HFF-Myc (cell line): Measurements from ENCODE around the gene NFKB1.
A peak's percentile ranks its signal among the peaks of the same experiment; 100 is the strongest.

Experiments
- DNase-seq: peaks from one replicate; pipeline ENCODE4 v3.0.0-alpha.2; 2011; ENCODE audit warnings: low read depth; ENCODE audit errors: extremely low read depth
- H3K4me3 ChIP-seq: replicated peaks from 2 replicates; pipeline ENCODE4 v1.5.1; 2011; ENCODE audit warnings: low read depth, mild to moderate bottlenecking, control low read depth, low read length
- TF ChIP-seq, protein P1 (sequence below): IDR thresholded peaks from 2 replicates; pipeline ENCODE4 v1.5.1; 2012; ENCODE audit warnings: mild to moderate bottlenecking, low read depth, low read length, control low read depth; ENCODE audit errors: missing control alignments

NFKB1 gene

DNA sequence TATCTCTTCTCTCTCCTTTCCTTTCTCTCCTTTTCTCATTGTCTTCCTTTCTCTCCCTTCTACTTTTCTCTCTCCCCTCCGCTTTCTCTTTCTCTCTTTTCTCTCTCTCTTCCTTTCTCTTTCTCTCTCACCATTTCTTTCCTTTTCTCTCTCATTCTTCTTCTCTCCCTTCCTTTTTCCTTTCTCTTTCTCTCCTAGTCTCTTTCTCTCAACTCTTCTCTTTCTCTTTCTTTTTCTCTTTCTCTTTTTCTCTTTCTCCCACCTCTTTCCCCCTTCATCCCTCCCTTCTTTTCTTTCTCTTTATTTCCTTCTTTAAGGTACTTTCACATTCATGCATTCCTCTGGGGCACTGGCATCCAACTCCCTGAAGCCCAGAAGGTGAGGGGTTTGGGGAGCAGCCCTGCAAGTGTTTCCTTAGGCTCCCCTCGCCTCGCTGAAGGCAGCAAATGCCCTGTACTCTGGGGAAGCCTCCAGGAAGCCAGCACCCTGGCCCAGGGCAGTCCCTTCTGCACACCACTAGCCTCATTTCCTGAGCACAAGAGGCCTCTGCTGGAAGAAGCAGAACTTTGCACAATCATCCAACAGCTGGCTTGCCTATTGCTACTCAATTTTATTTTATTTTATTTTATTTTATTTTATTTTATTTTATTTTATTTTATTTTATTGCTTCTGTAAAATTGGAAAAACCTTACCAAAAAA is 124.2 kb downstream of the NFKB1 start:
- TF ChIP-seq, protein P1, sequence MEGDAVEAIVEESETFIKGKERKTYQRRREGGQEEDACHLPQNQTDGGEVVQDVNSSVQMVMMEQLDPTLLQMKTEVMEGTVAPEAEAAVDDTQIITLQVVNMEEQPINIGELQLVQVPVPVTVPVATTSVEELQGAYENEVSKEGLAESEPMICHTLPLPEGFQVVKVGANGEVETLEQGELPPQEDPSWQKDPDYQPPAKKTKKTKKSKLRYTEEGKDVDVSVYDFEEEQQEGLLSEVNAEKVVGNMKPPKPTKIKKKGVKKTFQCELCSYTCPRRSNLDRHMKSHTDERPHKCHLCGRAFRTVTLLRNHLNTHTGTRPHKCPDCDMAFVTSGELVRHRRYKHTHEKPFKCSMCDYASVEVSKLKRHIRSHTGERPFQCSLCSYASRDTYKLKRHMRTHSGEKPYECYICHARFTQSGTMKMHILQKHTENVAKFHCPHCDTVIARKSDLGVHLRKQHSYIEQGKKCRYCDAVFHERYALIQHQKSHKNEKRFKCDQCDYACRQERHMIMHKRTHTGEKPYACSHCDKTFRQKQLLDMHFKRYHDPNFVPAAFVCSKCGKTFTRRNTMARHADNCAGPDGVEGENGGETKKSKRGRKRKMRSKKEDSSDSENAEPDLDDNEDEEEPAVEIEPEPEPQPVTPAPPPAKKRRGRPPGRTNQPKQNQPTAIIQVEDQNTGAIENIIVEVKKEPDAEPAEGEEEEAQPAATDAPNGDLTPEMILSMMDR, result no peak
- no peak overlapping the region for H3K4me3 ChIP-seq
- DNase-seq, result no peak

DNA sequence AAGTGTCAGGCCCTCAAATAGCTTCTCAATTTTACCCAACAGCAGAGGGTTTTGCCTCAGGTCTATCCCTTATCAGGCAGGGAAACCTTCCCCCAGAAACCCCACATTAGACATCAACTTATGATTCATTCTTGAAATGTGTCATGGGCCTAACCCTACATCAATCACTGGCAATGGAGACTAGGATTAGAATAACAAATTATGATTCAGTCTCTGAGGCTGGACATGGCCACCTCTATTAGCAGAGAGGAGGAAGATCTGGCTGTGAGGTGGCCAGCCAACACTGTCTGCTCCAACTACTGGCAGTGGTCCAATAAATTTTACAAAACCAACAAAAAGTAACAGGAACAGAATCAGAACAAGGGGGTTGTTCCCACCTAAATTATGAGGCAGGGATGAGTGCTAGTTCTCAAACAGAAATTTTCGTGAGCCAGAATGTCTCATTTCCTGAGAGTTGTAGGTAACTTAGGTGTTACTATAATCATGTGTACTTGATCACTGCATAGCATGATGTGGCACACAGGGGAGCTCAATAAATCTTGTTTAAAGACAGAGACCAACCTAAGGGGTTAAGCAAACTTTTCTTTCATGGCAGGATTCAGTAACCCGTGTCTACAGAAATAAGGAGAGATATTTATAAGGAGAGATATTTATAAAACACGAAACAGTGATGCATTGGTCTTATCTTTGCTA is 126.8 kb downstream of the NFKB1 start:
- TF ChIP-seq, protein P1, result no peak
- peak; percentile 22 for DNase-seq

DNA sequence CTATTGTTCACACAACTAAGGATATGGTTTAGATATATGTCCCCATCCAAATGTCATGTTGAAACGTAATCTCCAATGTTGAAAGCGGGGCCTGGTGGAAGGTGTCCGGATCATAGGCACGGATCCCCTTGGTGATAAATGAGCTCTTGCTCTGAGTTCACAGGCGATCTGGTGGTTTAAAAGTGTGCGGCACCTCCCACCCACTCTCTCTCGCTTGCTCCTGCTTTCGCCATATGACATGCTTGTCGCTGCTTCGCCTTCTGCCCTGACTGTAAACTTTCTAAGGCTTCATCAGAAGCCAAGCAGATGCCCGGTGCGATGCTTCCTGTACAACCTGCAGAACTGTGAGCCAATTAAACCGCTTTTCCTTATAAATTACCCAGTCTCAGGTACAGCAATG is 128.5 kb downstream of the NFKB1 start:
- TF ChIP-seq, protein P1, result no peak
- DNase-seq, result no peak

More for the DNA sequence above, 126.8 kb downstream of the NFKB1 start:
- no peak overlapping the region for H3K4me3 ChIP-seq

DNA sequence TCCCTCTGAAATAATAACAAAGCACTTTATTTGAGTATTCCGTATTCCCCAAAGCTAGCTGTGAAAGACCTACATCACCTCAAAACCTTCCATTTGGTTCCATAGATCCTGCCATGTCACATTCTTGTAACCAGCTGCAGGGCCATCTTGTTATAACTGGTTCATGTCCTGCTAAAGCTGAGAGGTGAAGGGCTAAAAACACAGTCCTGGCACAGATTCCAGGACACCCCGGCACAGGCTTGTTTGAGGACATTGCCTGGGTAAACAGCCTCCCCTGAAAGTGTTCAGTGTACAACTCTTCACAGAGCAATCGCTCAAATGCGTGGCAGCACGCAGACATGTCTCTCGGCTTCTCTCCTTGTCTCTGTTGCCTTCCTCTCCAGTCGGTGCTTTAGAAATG is 130.5 kb downstream of the NFKB1 start:
- TF ChIP-seq, protein P1, result no peak
- no peak for DNase-seq
- H3K4me3 ChIP-seq, result no peak overlapping the region

More for the DNA sequence above, 128.5 kb downstream of the NFKB1 start:
- H3K4me3 ChIP-seq, result no peak overlapping the region

DNA sequence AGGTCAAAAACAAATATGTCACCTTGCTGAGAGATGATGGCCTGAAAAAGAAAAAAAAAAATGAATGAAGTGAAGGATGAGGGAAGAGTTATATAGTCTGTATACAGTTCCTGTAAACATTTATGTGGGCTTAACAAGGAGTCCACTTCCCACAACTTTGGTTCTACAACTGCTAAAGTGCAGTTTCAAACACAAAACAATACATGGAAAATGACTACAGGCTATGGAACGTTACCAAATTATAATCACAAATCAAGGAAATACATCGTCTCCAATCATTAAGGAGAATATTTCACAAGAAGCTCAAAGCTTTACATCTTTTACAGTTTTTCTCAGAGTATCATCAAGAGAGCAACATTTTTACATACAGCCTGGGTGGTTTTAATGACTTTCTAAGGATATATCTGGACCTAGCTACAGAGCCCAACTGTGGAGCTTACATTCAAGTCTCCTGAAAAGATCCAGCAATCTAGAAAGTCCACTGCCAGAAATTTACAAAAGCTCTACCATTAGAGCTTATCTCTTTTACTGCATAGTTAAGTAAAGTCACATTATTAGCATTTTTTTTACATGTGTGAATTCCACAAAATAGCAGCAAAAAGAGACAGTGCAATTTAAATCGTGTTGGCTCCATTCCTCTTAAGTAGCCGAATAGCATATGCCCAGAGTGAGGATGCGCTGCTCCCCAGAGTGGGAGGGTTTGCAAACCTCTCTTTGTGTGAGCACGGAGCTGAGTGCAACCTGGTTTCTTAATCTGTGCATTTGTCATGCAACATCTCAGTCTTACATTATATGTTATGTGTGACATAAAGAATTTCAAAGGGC is 131.3 kb downstream of the NFKB1 start:
- no peak overlapping the region for H3K4me3 ChIP-seq
- no peak for DNase-seq
- TF ChIP-seq, protein P1, result no peak

DNA sequence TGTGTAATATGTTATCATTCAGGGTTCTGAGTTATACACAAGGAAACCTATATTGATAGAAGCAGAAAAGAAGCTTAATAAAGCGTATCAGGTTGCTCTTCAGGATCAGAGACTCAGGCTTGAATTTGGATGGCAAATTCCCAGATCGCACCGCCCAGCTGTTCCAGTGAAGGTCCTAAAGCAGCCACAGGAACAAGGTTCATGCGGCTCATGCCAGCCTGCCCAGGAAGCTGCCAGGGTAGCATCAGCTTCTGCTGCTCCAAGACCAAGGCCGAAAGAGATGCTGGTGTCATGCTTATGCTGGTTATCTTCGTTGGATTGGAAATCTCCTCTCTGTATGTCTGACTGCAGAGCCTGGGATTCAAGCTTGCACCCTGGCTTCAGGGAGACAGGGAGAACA is 131.9 kb downstream of the NFKB1 start:
- DNase-seq, result no peak
- TF ChIP-seq, protein P1, result no peak
- H3K4me3 ChIP-seq, result no peak overlapping the region
